GM12878 (cell line): Measurements from ENCODE around the gene COL4A4. TPM values are rescaled to one million over a fixed set of nuclear protein-coding genes. Genes with fewer than 3 reads are reported as not detected.

Experiments used
- ATAC-seq: fragments of 200-7000 bp; cut with Tn5 transposase; 3 replicates; pipeline ENCODE4 v1.9.1; 2020; ENCODE audit warnings: mild to moderate bottlenecking, moderate library complexity
- BruUV-seq: library from RNA; stranded (reverse); fragments of 400-500 nt; replicated peaks from 2 replicates; lab custom pipeline; 2021; lab: Mats Ljungman, UMichigan
- CTCF ChIA-PET: fragments of 300-600 bp; sonication (Branson Sonifier 250); formaldehyde crosslinking; extraction: SDS; loops from one replicate; lab custom pipeline; 2021; ENCODE audit warnings: inconsistent platforms; lab: Yijun Ruan, JAX
- POLR2A ChIA-PET: fragments of 350-600 bp; formaldehyde crosslinking; extraction: SDS; loops from one replicate; lab custom pipeline; 2021; ENCODE audit warnings: inconsistent platforms; lab: Charles Lee
- RAD21 ChIA-PET: fragments of 300-600 bp; sonication (Branson Sonifier 250); formaldehyde crosslinking; loops from one replicate; lab custom pipeline; 2023; ENCODE audit warnings: antibody characterized with exemption; ENCODE audit not compliant: unreplicated experiment; lab: Charles Lee
- SMC1A ChIA-PET: fragments of 300-600 bp; sonication (Branson Sonifier 250); formaldehyde crosslinking; loops from one replicate; lab custom pipeline; 2023; ENCODE audit not compliant: unreplicated experiment, uncharacterized antibody; lab: Charles Lee
- DNase-seq: peaks from one replicate; pipeline ENCODE4 v3.0.0-alpha.2; 2011; ENCODE audit warnings: low read depth, low spot score
- FAIRE-seq: peaks from 3 replicates; lab custom pipeline; 2011; peaks lifted over from hg19 to GRCh38; lab: Jason Lieb, UNC
- H2AFZ ChIP-seq: 2 replicates; pipeline ENCODE4 v1.6.0; 2011; ENCODE audit warnings: low read depth, low read length, control low read depth; ENCODE audit not compliant: control insufficient read depth
- H3K27ac ChIP-seq: 2 replicates; pipeline ENCODE4 v1.5.1; 2011; ENCODE audit warnings: control low read depth; ENCODE audit not compliant: control insufficient read depth, insufficient read depth
- H3K27me3 ChIP-seq, 2 experiments: replicated peaks in 1 of 2; 2 replicates each; pipeline versions ENCODE4 v1.6.0 to v1.6.1; 2011; ENCODE audit warnings: low read length in 1 of 2; ENCODE audit not compliant: control insufficient read depth in 2 of 2, insufficient read depth in 2 of 2
- H3K36me3 ChIP-seq, 2 experiments: 2 replicates each; pipeline ENCODE4 v1.5.1; 2011; ENCODE audit warnings: low read length in 1 of 2; ENCODE audit not compliant: control insufficient read depth in 2 of 2, insufficient read depth in 2 of 2
- H3K4me1 ChIP-seq: 2 replicates; pipeline ENCODE4 v1.6.1; 2011; ENCODE audit warnings: mild to moderate bottlenecking, low read length, moderate library complexity, mixed read lengths; ENCODE audit not compliant: control insufficient read depth, insufficient read depth
- H3K4me2 ChIP-seq: 2 replicates; pipeline ENCODE4 v1.6.0; 2011; ENCODE audit warnings: control low read depth; ENCODE audit not compliant: control insufficient read depth, insufficient read depth
- H3K4me3 ChIP-seq: fragments of 200-600 bp; sonication (generic); 2 replicates; pipeline ENCODE4 v1.5.1; 2016
- H3K79me2 ChIP-seq: 2 replicates; pipeline ENCODE4 v1.6.0; 2011; ENCODE audit warnings: low read length; ENCODE audit not compliant: control insufficient read depth, insufficient read depth
- H3K9ac ChIP-seq: 2 replicates; pipeline ENCODE4 v1.8.0; 2011; ENCODE audit warnings: low read length, control low read depth, mixed read lengths; ENCODE audit not compliant: control insufficient read depth, insufficient read depth
- H3K9me3 ChIP-seq: replicated peaks from 3 replicates; pipeline ENCODE4 v1.5.1; 2011; ENCODE audit warnings: mild to moderate bottlenecking, low read length; ENCODE audit not compliant: control insufficient read depth, insufficient read depth
- H4K20me1 ChIP-seq: 2 replicates; pipeline ENCODE4 v1.6.0; 2011; ENCODE audit not compliant: control insufficient read depth, insufficient read depth
- CBFB ChIP-seq: IDR thresholded peaks from 2 replicates; pipeline ENCODE4 v1.6.1; 2016; ENCODE audit warnings: antibody characterized with exemption, low read depth
- CBX5 ChIP-seq: sonication (generic); IDR thresholded peaks from 2 replicates; pipeline ENCODE4 v1.6.1; 2016; ENCODE audit warnings: low read depth, moderate library complexity, mild to moderate bottlenecking, inconsistent platforms
- CHD4 ChIP-seq: fragments of 200-600 bp; sonication (generic); IDR thresholded peaks from 2 replicates; pipeline ENCODE4 v1.6.1; 2016; ENCODE audit warnings: mild to moderate bottlenecking
- CTCF ChIP-seq, 3 experiments: IDR thresholded peaks in 2 of 3; conservative IDR thresholded peaks in 1 of 3; 2 replicates each; pipeline ENCODE4 v1.5.1; 2011; ENCODE audit warnings: low read depth in 3 of 3, low read length in 3 of 3, mild to moderate bottlenecking in 3 of 3, control low read depth in 2 of 3, moderate library complexity in 2 of 3, inconsistent platforms in 1 of 3, mixed read lengths in 1 of 3; ENCODE audit not compliant: control insufficient read depth in 2 of 3, insufficient read depth in 1 of 3; ENCODE audit errors: extremely low read depth in 1 of 3
- E2F4 ChIP-seq: IDR thresholded peaks from 2 replicates; pipeline ENCODE4 v1.6.1; 2012; ENCODE audit warnings: low read depth, low read length, improper control_type of control experiment
- FOXM1 ChIP-seq: IDR thresholded peaks from 2 replicates; pipeline ENCODE4 v1.6.1; 2012; ENCODE audit warnings: low read depth, mild to moderate bottlenecking, inconsistent platforms, low read length, moderate library complexity
- IRF3 ChIP-seq: fragments of 450-650 bp; IDR thresholded peaks from 2 replicates; pipeline ENCODE4 v1.6.1; 2014; ENCODE audit warnings: mild to moderate bottlenecking
- KLF5 ChIP-seq: fragments of 450-650 bp; IDR thresholded peaks from 2 replicates; pipeline ENCODE4 v1.6.1; 2014; ENCODE audit warnings: mild to moderate bottlenecking; ENCODE audit not compliant: partially characterized antibody
- NFIC ChIP-seq: IDR thresholded peaks from 2 replicates; pipeline ENCODE4 v1.6.1; 2012; ENCODE audit warnings: low read depth, mild to moderate bottlenecking, inconsistent platforms, low read length, moderate library complexity
- NFXL1 ChIP-seq: fragments of 450-650 bp; IDR thresholded peaks from 2 replicates; pipeline ENCODE4 v1.6.1; 2017; ENCODE audit warnings: antibody characterized with exemption, mild to moderate bottlenecking, borderline replicate concordance
- YY1 ChIP-seq: IDR thresholded peaks from 2 replicates; pipeline ENCODE4 v1.6.1; 2011; ENCODE audit warnings: low read depth, mild to moderate bottlenecking, low read length
- ZNF217 ChIP-seq: fragments of 450-650 bp; IDR thresholded peaks from 2 replicates; pipeline ENCODE4 v1.6.1; 2017; ENCODE audit warnings: antibody characterized with exemption, mild to moderate bottlenecking
- ZNF24 ChIP-seq: fragments of 450-650 bp; IDR thresholded peaks from 2 replicates; pipeline ENCODE4 v1.6.1; 2017; ENCODE audit warnings: antibody characterized with exemption, mild to moderate bottlenecking
- WGBS: methylation state at CpG from one replicate; pipeline ENCODE4 v1.1.6; 2016; ENCODE audit warnings: low lambda C conversion rate; ENCODE audit not compliant: insufficient replicate concordance, insufficient coverage; ENCODE audit errors: missing lambda C conversion rate; 5-methylcytosine and 5-hydroxymethylcytosine counted together
- in situ Hi-C: fragments of 300-500 bp; cut with MboI; formaldehyde crosslinking; loops from 9 replicates; pipeline ENCODE4 v1.14.3; 2018; ENCODE audit warnings: mixed read lengths
- intact Hi-C: fragments of 100-400 bp; cut with micrococcal nuclease; formaldehyde crosslinking; loops from one replicate; pipeline ENCODE4 v1.14.2; 2022; ENCODE audit not compliant: unreplicated experiment
- polyA plus RNA-seq, 11 experiments: library from polyadenylated mRNA; depleted of rRNA in 4 of 11; unstranded in 6 of 11; stranded (reverse) in 5 of 11; fragments of >200 nt; fragmentation: Nextera tagmentation in 4 of 11; fragmentation: Illumina TruSeq in 1 of 11; extraction: Ambion mirVana in 4 of 11; extraction: Trizol in 1 of 11; gene quantifications; 1 replicate in 1 of 11; 2 replicates in 10 of 11; pipeline versions ENCODE4 v1.2.1 to v1.2.3, GENCODE V29; 2011 to 2016; ENCODE audit warnings: inconsistent platforms in 2 of 11, missing spikeins in 2 of 11, low read depth in 1 of 11
- total RNA-seq, 4 experiments: library from RNA; depleted of rRNA in 3 of 4; stranded (reverse); fragments of >200 nt in 3 of 4; fragmentation: Illumina TruSeq in 1 of 4; extraction: Trizol in 1 of 4; gene quantifications; 2 replicates each; pipeline versions ENCODE4 v1.2.1 to v1.2.3, GENCODE V29; 2013 to 2021

Gene COL4A4
- total and polyA plus RNA-seq, 10 of the 15 experiments (the other 5 are each of a cell fraction or from before 2014, with no cell fraction given): 0.19 to 4.0 (median 2.1) TPM

- DNase-seq (no peak), FAIRE-seq (no peak)
- RAD21 ChIA-PET: no interaction called here
These were observed 40.3 kb downstream of the COL4A4 start for GRCh38 chr2:227123697-227124096.

More at GRCh38 chr2:227123697-227124096, 40.3 kb downstream of the COL4A4 start:
- Histone ChIP-seq H2AFZ (no peak overlapping the region), H3K27ac (no peak overlapping the region), H3K9me3 (no peaks in the 10 kb centered on the region)
- 96% methylated on average over 4 of the region's 4 CpGs for WGBS
- TF ChIP-seq NFIC (no peak), CHD4 (no peak), CBX5 (no peak), ZNF217 (no peak), ZNF24 (no peak), IRF3 (no peak), NFXL1 (no peak), YY1 (no peak), E2F4 (no peak), CBFB (no peak), CTCF (IDR thresholded peaks at IDR 0.05 in 2 of 3, conservative IDR thresholded peaks at IDR 0.05 in 1 of 3; ENCODE audit: control insufficient read depth in 2 of 3, extremely low read depth in 1 of 3, insufficient read depth in 1 of 3, low read depth in 3 of 3, low read length in 3 of 3) (no peak), FOXM1 (no peak), KLF5 (no peak)
- TF ChIP-seq, all 136 proteins: peak for 0
- BruUV-seq: no TSS peak
- H3K4me2 ChIP-seq: no peak overlapping the region
- ChIA-PET POLR2A (no interaction called here), SMC1A (interaction anchor here (0.9 to 1.3 kb wide), 2 partner anchors 12 to 321 kb away, joined by 3 to 4 read pairs; no protein-coding TSS in a partner anchor), CTCF (no interaction called here)
- H3K9ac ChIP-seq: no peak overlapping the region
- no peaks in the 10 kb centered on the region for H3K4me1 ChIP-seq
- in situ Hi-C loops (no loop called here), intact Hi-C loops (loop anchor here (10.0 kb wide), 1 partner anchor 531 kb away; no protein-coding TSS in a partner anchor)
- H4K20me1 ChIP-seq: no peaks in the 10 kb centered on the region
- no peaks in the 10 kb centered on the region for H3K79me2 ChIP-seq
- no peaks in the 10 kb centered on the region for H3K36me3 ChIP-seq
- H3K27me3 ChIP-seq: no peaks in the 10 kb centered on the region
- H3K4me3 ChIP-seq: no peak overlapping the region
- ATAC-seq: no peak
